RWPE2 (cell line): ENCODE data around the gene BCORL1.

Source experiments
- ATAC-seq: fragments of 200-7000 bp; cut with Tn5 transposase; 3 replicates; pipeline ENCODE4 v1.9.1; 2021; ENCODE audit warnings: low read depth
- DNase-seq: peaks from one replicate; pipeline ENCODE4 v3.0.0-alpha.2; 2020; ENCODE audit warnings: low spot score
- H3K27ac ChIP-seq: fragments of 450-650 bp; 2 replicates; pipeline ENCODE4 v1.5.1; 2017; ENCODE audit warnings: mild to moderate bottlenecking; ENCODE audit not compliant: poor library complexity, severe bottlenecking
- H3K27me3 ChIP-seq: fragments of 250-450 bp; sonication (Bioruptor Pico); 2 replicates; pipeline ENCODE4 v1.5.1; 2021; ENCODE audit warnings: mild to moderate bottlenecking, moderate library complexity; ENCODE audit not compliant: insufficient read depth, poor library complexity, severe bottlenecking
- H3K36me3 ChIP-seq: fragments of 250-450 bp; sonication (Bioruptor Pico); 2 replicates; pipeline ENCODE4 v1.5.1; 2020; ENCODE audit warnings: low read depth, mild to moderate bottlenecking, moderate library complexity
- H3K4me1 ChIP-seq: fragments of 250-450 bp; sonication (Bioruptor Pico); 2 replicates; pipeline ENCODE4 v1.5.1; 2021; ENCODE audit warnings: mild to moderate bottlenecking, moderate library complexity; ENCODE audit not compliant: insufficient read depth, poor library complexity, severe bottlenecking
- H3K4me3 ChIP-seq: fragments of 250-450 bp; sonication (Bioruptor Pico); 2 replicates; pipeline ENCODE4 v1.5.1; 2021; ENCODE audit warnings: mild to moderate bottlenecking, moderate library complexity; ENCODE audit not compliant: severe bottlenecking
- H3K9me3 ChIP-seq: fragments of 250-450 bp; sonication (Bioruptor Pico); 2 replicates; pipeline ENCODE4 v1.5.1; 2021; ENCODE audit warnings: mild to moderate bottlenecking, moderate library complexity; ENCODE audit not compliant: severe bottlenecking
- TF ChIP-seq, protein P1 (sequence below): fragments of 450-650 bp; IDR thresholded peaks from one replicate; pipeline ENCODE4 v1.5.1; 2017; ENCODE audit warnings: mild to moderate bottlenecking, moderate library complexity; ENCODE audit not compliant: poor library complexity, severe bottlenecking

BCORL1 gene

DNA sequence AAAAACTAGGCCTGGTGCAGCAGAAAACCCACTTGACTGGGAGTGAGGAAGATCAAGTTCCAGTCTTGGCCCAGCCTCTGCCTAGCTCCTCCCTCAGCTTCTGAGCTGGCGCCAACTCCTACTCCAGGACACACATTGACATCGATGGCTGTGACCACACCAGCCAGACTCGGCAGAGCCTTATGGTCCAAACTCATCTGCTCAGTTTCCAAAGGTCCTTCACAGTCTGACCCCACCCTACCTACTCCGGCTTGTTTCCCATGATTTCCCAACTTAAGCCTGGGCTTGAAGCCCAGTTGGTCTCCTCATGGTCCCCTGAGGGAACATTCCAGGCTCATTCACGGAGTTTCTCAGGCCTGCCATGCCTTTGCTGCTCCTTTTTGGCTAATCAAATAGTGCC lies 117.7 kb downstream of the BCORL1 start:
- Histone ChIP-seq H3K9me3 (no peaks in the 10 kb centered on the region), H3K27me3 (no peaks in the 10 kb centered on the region), H3K27ac (no peak overlapping the region), H3K4me3 (no peak overlapping the region), H3K4me1 (peaks cover 8% of the 10 kb centered on the region), H3K36me3 (no peaks in the 10 kb centered on the region)
- ATAC-seq = no peak
- DNase-seq = no peak
- TF ChIP-seq, protein P1, sequence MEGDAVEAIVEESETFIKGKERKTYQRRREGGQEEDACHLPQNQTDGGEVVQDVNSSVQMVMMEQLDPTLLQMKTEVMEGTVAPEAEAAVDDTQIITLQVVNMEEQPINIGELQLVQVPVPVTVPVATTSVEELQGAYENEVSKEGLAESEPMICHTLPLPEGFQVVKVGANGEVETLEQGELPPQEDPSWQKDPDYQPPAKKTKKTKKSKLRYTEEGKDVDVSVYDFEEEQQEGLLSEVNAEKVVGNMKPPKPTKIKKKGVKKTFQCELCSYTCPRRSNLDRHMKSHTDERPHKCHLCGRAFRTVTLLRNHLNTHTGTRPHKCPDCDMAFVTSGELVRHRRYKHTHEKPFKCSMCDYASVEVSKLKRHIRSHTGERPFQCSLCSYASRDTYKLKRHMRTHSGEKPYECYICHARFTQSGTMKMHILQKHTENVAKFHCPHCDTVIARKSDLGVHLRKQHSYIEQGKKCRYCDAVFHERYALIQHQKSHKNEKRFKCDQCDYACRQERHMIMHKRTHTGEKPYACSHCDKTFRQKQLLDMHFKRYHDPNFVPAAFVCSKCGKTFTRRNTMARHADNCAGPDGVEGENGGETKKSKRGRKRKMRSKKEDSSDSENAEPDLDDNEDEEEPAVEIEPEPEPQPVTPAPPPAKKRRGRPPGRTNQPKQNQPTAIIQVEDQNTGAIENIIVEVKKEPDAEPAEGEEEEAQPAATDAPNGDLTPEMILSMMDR = no peak

DNA sequence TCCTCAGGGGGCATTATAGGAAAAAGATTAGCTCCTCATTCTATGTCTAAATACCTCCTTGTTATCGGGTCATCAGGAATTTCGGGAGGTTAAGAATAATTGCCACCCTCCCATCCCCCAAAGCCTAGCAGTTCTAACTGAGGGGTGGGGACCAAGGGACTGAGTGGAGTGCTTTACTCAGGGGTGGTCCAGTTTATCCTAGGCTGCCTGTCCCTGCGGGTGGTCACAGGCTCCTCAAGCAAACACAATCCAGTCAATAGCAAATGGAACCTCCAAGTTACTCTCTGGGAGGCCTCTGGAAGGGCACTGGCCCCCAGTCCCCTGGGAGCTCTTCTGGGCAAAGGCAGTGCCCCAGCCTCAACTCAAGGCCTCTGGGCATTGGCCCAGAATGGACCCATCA lies 121.2 kb downstream of the BCORL1 start:
- Histone ChIP-seq H3K9me3 (no peaks in the 10 kb centered on the region), H3K27ac (no peak overlapping the region), H3K36me3 (no peaks in the 10 kb centered on the region), H3K4me3 (no peak overlapping the region), H3K27me3 (no peaks in the 10 kb centered on the region), H3K4me1 (peaks cover 10% of the 10 kb centered on the region)
- ATAC-seq = no peak
- DNase-seq = no peak
- TF ChIP-seq, protein P1 = no peak

DNA sequence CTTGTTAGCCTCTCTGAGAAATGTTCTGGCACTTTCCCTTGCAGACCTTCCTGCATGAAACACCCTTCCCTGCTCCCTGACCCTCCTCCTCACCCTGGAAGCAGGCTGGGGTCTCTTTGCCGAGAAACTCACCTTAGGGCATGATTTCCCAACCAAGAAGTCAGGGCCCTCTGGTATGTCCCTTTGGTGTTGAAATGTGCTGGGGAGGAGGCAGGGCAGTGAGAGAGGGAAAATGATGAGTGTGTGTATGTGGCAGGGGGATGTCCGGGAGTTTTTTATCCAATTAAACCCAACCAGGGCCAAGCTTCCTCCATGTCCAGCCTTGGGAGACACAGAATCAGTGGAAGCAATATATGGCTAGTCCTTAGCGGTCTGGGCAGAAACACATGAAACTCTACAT lies 122.8 kb downstream of the BCORL1 start:
- no peak overlapping the region for H3K27ac ChIP-seq
- H3K36me3 ChIP-seq = no peaks in the 10 kb centered on the region
- DNase-seq = no peak
- peaks cover 6% of the 10 kb centered on the region for H3K4me1 ChIP-seq
- H3K27me3 ChIP-seq = no peaks in the 10 kb centered on the region
- no peak overlapping the region for H3K4me3 ChIP-seq
- TF ChIP-seq, protein P1 = no peak
- H3K9me3 ChIP-seq = no peaks in the 10 kb centered on the region
- no peak for ATAC-seq

DNA sequence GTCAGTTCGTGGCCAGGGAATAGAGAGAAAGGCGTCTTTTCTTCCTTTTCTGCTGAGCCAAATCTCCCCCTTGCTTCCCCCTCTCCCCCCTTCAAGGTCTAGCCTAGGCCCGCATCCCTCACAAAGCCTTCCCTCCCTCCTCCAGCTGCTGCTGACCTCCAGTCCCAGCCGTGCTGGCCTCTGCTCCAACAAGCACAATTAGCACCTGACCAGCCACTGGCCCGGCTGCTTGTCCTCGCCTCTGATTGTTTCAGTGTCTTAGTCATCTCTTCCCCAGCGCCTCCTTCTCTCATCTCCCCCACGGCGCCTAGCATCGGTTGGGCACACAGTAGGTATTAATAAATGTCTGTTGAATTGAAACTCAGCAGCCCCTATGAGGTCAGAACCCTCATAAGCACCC lies 123.6 kb downstream of the BCORL1 start:
- no peak overlapping the region for H3K4me3 ChIP-seq
- ATAC-seq (no peak), DNase-seq (no peak)
- H3K4me1 ChIP-seq = peaks cover 6% of the 10 kb centered on the region
- H3K9me3 ChIP-seq = no peaks in the 10 kb centered on the region
- H3K36me3 ChIP-seq = no peaks in the 10 kb centered on the region
- H3K27ac ChIP-seq = no peak overlapping the region
- TF ChIP-seq, protein P1 = no peak
- no peaks in the 10 kb centered on the region for H3K27me3 ChIP-seq
